Progenitor cell of endocrine pancreas (in vitro differentiated cells): ENCODE measurements around the gene ADAMTS10. TPM values are rescaled to one million over a fixed set of nuclear protein-coding genes. Genes with fewer than 3 reads are reported as not detected.
"Not testable (repeated sequence)": the region's sequence is repeated elsewhere in the genome, so short reads cannot be mapped to it uniquely, and the experiment has no call there.

ENCODE experiments used
- DNase-seq: peaks from one replicate; pipeline ENCODE4 v3.0.0; 2021; ENCODE audit warnings: low spot score; ENCODE audit not compliant: unreplicated experiment
- H3K27ac Mint-ChIP-seq: 2 replicates; pipeline ENCODE4 v1.8.0; 2021; ENCODE audit warnings: mild to moderate bottlenecking, moderate library complexity, mixed read lengths
- H3K27me3 Mint-ChIP-seq: 2 replicates; pipeline ENCODE4 v1.8.0; 2021; ENCODE audit warnings: mixed read lengths
- H3K36me3 Mint-ChIP-seq: 2 replicates; pipeline ENCODE4 v1.8.0; 2022; ENCODE audit warnings: mixed read lengths; ENCODE audit not compliant: insufficient read depth
- H3K4me1 Mint-ChIP-seq: 2 replicates; pipeline ENCODE4 v1.8.0; 2021; ENCODE audit warnings: low read depth, mixed read lengths
- H3K4me3 Mint-ChIP-seq: 2 replicates; pipeline ENCODE4 v1.8.0; 2021; ENCODE audit warnings: low read depth, mild to moderate bottlenecking, moderate library complexity, mixed read lengths
- H3K9me3 Mint-ChIP-seq: 2 replicates; pipeline ENCODE4 v1.8.0; 2021; ENCODE audit warnings: low read depth, mixed read lengths
- CTCF ChIP-seq: fragments of 200-600 bp; sonication (generic); IDR thresholded peaks from one replicate; pipeline ENCODE4 v1.5.0; 2021; ENCODE audit warnings: antibody characterized with exemption, mild to moderate bottlenecking; ENCODE audit not compliant: unreplicated experiment
- total RNA-seq: library from RNA; stranded (reverse); gene quantifications from 2 replicates; pipeline ENCODE4 v1.2.1, GENCODE V29; 2021

ADAMTS10 gene
- total RNA-seq, 1 donor from 2014 or later: 53.0 TPM

- H3K9me3 Mint-ChIP-seq: peaks cover 4% of the 10 kb centered on the region
- H3K27me3 Mint-ChIP-seq: peaks cover 5% of the 10 kb centered on the region
- peak overlapping the region; percentile 16 for H3K27ac Mint-ChIP-seq
- H3K36me3 Mint-ChIP-seq: no peaks in the 10 kb centered on the region
- no peak for DNase-seq
- H3K4me3 Mint-ChIP-seq: no peak overlapping the region
- no peaks in the 10 kb centered on the region for H3K4me1 Mint-ChIP-seq
- no peak for TF ChIP-seq CTCF
Measured at GRCh38 chr19:8640402-8641004, 30.0 kb upstream of the ADAMTS10 start.

GRCh38 chr19:8639821-8640401 lies 29.4 kb upstream of the ADAMTS10 start:
- TF ChIP-seq CTCF: no peak
- no peak for DNase-seq
- Mint-ChIP-seq H3K27ac (no peak overlapping the region), H3K27me3 (peaks cover 4% of the 10 kb centered on the region), H3K4me3 (no peak overlapping the region), H3K36me3 (no peaks in the 10 kb centered on the region), H3K4me1 (no peaks in the 10 kb centered on the region), H3K9me3 (peaks cover 4% of the 10 kb centered on the region)

GRCh38 chr19:8638078-8638619 lies 27.6 kb upstream of the ADAMTS10 start:
- Mint-ChIP-seq H3K4me1 (no peaks in the 10 kb centered on the region), H3K9me3 (peaks cover 4% of the 10 kb centered on the region), H3K27me3 (no peaks in the 10 kb centered on the region), H3K36me3 (no peaks in the 10 kb centered on the region), H3K27ac (no peak overlapping the region), H3K4me3 (no peak overlapping the region)
- no peak for DNase-seq
- TF ChIP-seq CTCF: no peak

- DNase-seq, H3K9me3 Mint-ChIP-seq, H3K27ac Mint-ChIP-seq, H3K4me3 Mint-ChIP-seq, H3K4me1 Mint-ChIP-seq, H3K36me3 Mint-ChIP-seq, H3K27me3 Mint-ChIP-seq: not testable (repeated sequence)
Measured at GRCh38 chr19:8637070-8637469, 26.6 kb upstream of the ADAMTS10 start.

GRCh38 chr19:8635422-8635821 lies 24.9 kb upstream of the ADAMTS10 start:
- no peak overlapping the region for H3K27ac Mint-ChIP-seq
- no peak for TF ChIP-seq CTCF
- no peak overlapping the region for H3K4me3 Mint-ChIP-seq
- H3K4me1 Mint-ChIP-seq: no peaks in the 10 kb centered on the region
- no peaks in the 10 kb centered on the region for H3K9me3 Mint-ChIP-seq
- H3K27me3 Mint-ChIP-seq: no peaks in the 10 kb centered on the region
- no peaks in the 10 kb centered on the region for H3K36me3 Mint-ChIP-seq
- no peak for DNase-seq

- TF ChIP-seq CTCF: no peak
- DNase-seq: no peak
- Mint-ChIP-seq H3K4me3 (no peak overlapping the region), H3K9me3 (peaks cover 4% of the 10 kb centered on the region), H3K36me3 (no peaks in the 10 kb centered on the region), H3K27ac (no peak overlapping the region), H3K27me3 (no peaks in the 10 kb centered on the region), H3K4me1 (no peaks in the 10 kb centered on the region)
Measured at GRCh38 chr19:8631425-8631819, 20.9 kb upstream of the ADAMTS10 start.
